Measurements from ENCODE around the gene OSBPL10.

DNA sequence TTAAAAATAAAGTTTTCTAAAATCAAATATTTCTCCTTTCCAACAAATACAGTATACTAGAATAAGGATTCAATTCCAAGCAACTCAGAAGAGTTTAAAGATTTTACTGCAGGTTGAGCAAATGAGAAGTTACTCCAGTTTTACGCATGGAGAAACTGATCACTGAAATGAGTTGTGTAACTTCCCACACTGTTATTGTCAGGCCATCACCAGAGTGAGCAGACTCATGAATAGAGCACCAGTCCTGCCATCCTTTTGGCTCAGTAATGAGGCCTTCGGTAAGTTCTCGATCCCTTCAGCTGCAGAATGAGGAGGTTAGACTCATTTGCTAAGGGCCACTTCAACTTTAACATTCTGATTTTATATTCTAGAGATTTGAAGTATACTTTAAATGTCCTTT lies 48.1 kb downstream of the OSBPL10 start:
- TF ChIP-seq, protein P1, sequence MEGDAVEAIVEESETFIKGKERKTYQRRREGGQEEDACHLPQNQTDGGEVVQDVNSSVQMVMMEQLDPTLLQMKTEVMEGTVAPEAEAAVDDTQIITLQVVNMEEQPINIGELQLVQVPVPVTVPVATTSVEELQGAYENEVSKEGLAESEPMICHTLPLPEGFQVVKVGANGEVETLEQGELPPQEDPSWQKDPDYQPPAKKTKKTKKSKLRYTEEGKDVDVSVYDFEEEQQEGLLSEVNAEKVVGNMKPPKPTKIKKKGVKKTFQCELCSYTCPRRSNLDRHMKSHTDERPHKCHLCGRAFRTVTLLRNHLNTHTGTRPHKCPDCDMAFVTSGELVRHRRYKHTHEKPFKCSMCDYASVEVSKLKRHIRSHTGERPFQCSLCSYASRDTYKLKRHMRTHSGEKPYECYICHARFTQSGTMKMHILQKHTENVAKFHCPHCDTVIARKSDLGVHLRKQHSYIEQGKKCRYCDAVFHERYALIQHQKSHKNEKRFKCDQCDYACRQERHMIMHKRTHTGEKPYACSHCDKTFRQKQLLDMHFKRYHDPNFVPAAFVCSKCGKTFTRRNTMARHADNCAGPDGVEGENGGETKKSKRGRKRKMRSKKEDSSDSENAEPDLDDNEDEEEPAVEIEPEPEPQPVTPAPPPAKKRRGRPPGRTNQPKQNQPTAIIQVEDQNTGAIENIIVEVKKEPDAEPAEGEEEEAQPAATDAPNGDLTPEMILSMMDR (IDR thresholded peaks at IDR 0.05; ENCODE audit: low read length), result no peak
- no peak for TF ChIP-seq EZH2 (IDR thresholded peaks at IDR 0.05; ENCODE audit: borderline replicate concordance, low read length)

All from OCI-LY1 (cell line).